MG63 (cell line): ENCODE results near the gene LDLRAD4. TPM values are rescaled to one million over a fixed set of nuclear protein-coding genes. Genes with fewer than 3 reads are reported as not detected.

Source experiments
- DNase-seq: peaks from one replicate; pipeline ENCODE4 v3.0.0-alpha.2; 2020
- H3K27me3 ChIP-seq: fragments of 250-450 bp; sonication (Bioruptor Pico); 2 replicates; pipeline ENCODE4 v1.5.1; 2020; ENCODE audit warnings: mild to moderate bottlenecking, moderate library complexity
- H3K36me3 ChIP-seq: fragments of 250-450 bp; sonication (Bioruptor Pico); 2 replicates; pipeline ENCODE4 v1.5.1; 2020; ENCODE audit warnings: mild to moderate bottlenecking, moderate library complexity
- H3K4me3 ChIP-seq: fragments of 250-450 bp; sonication (Bioruptor Pico); 2 replicates; pipeline ENCODE4 v1.5.1; 2020; ENCODE audit warnings: mild to moderate bottlenecking, moderate library complexity
- H3K9me3 ChIP-seq: fragments of 250-450 bp; sonication (Bioruptor Pico); 2 replicates; pipeline ENCODE4 v1.5.1; 2020; ENCODE audit warnings: mild to moderate bottlenecking, moderate library complexity
- total RNA-seq: library from RNA; depleted of rRNA; stranded (reverse); fragments of >200 nt; shearing (Covaris generic); gene quantifications from 2 replicates; pipeline ENCODE4 v1.2.3, GENCODE V29; 2014; ENCODE audit warnings: low replicate concordance

Gene LDLRAD4
- total RNA-seq, 1 experiment from 2014 or later, result 0.36 TPM

- Histone ChIP-seq H3K27me3 (no peaks in the 10 kb centered on the region), H3K9me3 (no peaks in the 10 kb centered on the region), H3K36me3 (no peaks in the 10 kb centered on the region), H3K4me3 (no peak overlapping the region)
- no peak for DNase-seq
Measured at GRCh38 chr18:13513481-13513880, 294.9 kb downstream of the LDLRAD4 start.

- Histone ChIP-seq H3K27me3 (no peaks in the 10 kb centered on the region), H3K9me3 (no peaks in the 10 kb centered on the region), H3K4me3 (no peak overlapping the region), H3K36me3 (no peaks in the 10 kb centered on the region)
- DNase-seq, result no peak
Measured at GRCh38 chr18:13514558-13514957, 296.0 kb downstream of the LDLRAD4 start.

GRCh38 chr18:13516855-13517254 lies 298.3 kb downstream of the LDLRAD4 start:
- Histone ChIP-seq H3K9me3 (no peaks in the 10 kb centered on the region), H3K4me3 (no peak overlapping the region), H3K27me3 (no peaks in the 10 kb centered on the region), H3K36me3 (no peaks in the 10 kb centered on the region)
- DNase-seq, result no peak

- Histone ChIP-seq H3K36me3 (no peaks in the 10 kb centered on the region), H3K9me3 (no peaks in the 10 kb centered on the region), H3K4me3 (no peak overlapping the region), H3K27me3 (no peaks in the 10 kb centered on the region)
- no peak for DNase-seq
Measured at GRCh38 chr18:13517369-13517768, 298.8 kb downstream of the LDLRAD4 start.

- no peaks in the 10 kb centered on the region for H3K9me3 ChIP-seq
- no peaks in the 10 kb centered on the region for H3K36me3 ChIP-seq
- DNase-seq, result no peak
- H3K4me3 ChIP-seq, result no peak overlapping the region
- H3K27me3 ChIP-seq, result no peaks in the 10 kb centered on the region
Measured at GRCh38 chr18:13518382-13518781, 299.8 kb downstream of the LDLRAD4 start.

- no peaks in the 10 kb centered on the region for H3K36me3 ChIP-seq
- H3K9me3 ChIP-seq, result no peaks in the 10 kb centered on the region
Measured at GRCh38 chr18:13520306-13520705, 301.7 kb downstream of the LDLRAD4 start.

GRCh38 chr18:13520741-13521140 lies 302.2 kb downstream of the LDLRAD4 start:
- Histone ChIP-seq H3K4me3 (no peak overlapping the region), H3K27me3 (no peaks in the 10 kb centered on the region), H3K9me3 (no peaks in the 10 kb centered on the region), H3K36me3 (no peaks in the 10 kb centered on the region)
- no peak for DNase-seq

More at GRCh38 chr18:13520306-13520705, 301.7 kb downstream of the LDLRAD4 start:
- Histone ChIP-seq H3K4me3 (no peak overlapping the region), H3K27me3 (no peaks in the 10 kb centered on the region)
- no peak for DNase-seq

- Histone ChIP-seq H3K36me3 (no peaks in the 10 kb centered on the region), H3K27me3 (no peaks in the 10 kb centered on the region), H3K4me3 (no peak overlapping the region), H3K9me3 (no peaks in the 10 kb centered on the region)
- DNase-seq, result no peak
Measured at GRCh38 chr18:13521418-13521817, 302.9 kb downstream of the LDLRAD4 start.

GRCh38 chr18:13522256-13522655 lies 303.7 kb downstream of the LDLRAD4 start:
- H3K27me3 ChIP-seq, result no peaks in the 10 kb centered on the region
- H3K36me3 ChIP-seq, result no peaks in the 10 kb centered on the region
- no peak overlapping the region for H3K4me3 ChIP-seq
- H3K9me3 ChIP-seq, result no peaks in the 10 kb centered on the region
- no peak for DNase-seq

GRCh38 chr18:13522861-13523660 lies 304.5 kb downstream of the LDLRAD4 start:
- DNase-seq, result no peak
- no peaks in the 10 kb centered on the region for H3K27me3 ChIP-seq
- H3K4me3 ChIP-seq, result no peak overlapping the region
- no peaks in the 10 kb centered on the region for H3K9me3 ChIP-seq
- no peaks in the 10 kb centered on the region for H3K36me3 ChIP-seq

- H3K36me3 ChIP-seq, result no peaks in the 10 kb centered on the region
- DNase-seq, result no peak
- H3K9me3 ChIP-seq, result no peaks in the 10 kb centered on the region
- no peak overlapping the region for H3K4me3 ChIP-seq
- no peaks in the 10 kb centered on the region for H3K27me3 ChIP-seq
Measured at GRCh38 chr18:13524054-13524453, 305.5 kb downstream of the LDLRAD4 start.

- DNase-seq, result no peak
- no peak overlapping the region for H3K4me3 ChIP-seq
- H3K9me3 ChIP-seq, result no peaks in the 10 kb centered on the region
- no peaks in the 10 kb centered on the region for H3K27me3 ChIP-seq
- no peaks in the 10 kb centered on the region for H3K36me3 ChIP-seq
Measured at GRCh38 chr18:13524811-13525210, 306.3 kb downstream of the LDLRAD4 start.

GRCh38 chr18:13525381-13526029 lies 306.9 kb downstream of the LDLRAD4 start:
- Histone ChIP-seq H3K9me3 (no peaks in the 10 kb centered on the region), H3K27me3 (no peaks in the 10 kb centered on the region), H3K36me3 (no peaks in the 10 kb centered on the region), H3K4me3 (no peak overlapping the region)
- no peak for DNase-seq

- no peaks in the 10 kb centered on the region for H3K36me3 ChIP-seq
- no peak overlapping the region for H3K4me3 ChIP-seq
Measured at GRCh38 chr18:13526519-13526918, 308.0 kb downstream of the LDLRAD4 start.

GRCh38 chr18:13527256-13527655 lies 308.7 kb downstream of the LDLRAD4 start:
- Histone ChIP-seq H3K4me3 (no peak overlapping the region), H3K9me3 (no peaks in the 10 kb centered on the region), H3K36me3 (no peaks in the 10 kb centered on the region), H3K27me3 (no peaks in the 10 kb centered on the region)
- DNase-seq, result no peak

More at GRCh38 chr18:13526519-13526918, 308.0 kb downstream of the LDLRAD4 start:
- DNase-seq, result no peak
- Histone ChIP-seq H3K27me3 (no peaks in the 10 kb centered on the region), H3K9me3 (no peaks in the 10 kb centered on the region)

GRCh38 chr18:13527730-13528129 lies 309.2 kb downstream of the LDLRAD4 start:
- H3K27me3 ChIP-seq, result no peaks in the 10 kb centered on the region
- no peak for DNase-seq
- no peak overlapping the region for H3K4me3 ChIP-seq
- no peaks in the 10 kb centered on the region for H3K36me3 ChIP-seq
- H3K9me3 ChIP-seq, result no peaks in the 10 kb centered on the region

GRCh38 chr18:13528739-13529392 lies 310.3 kb downstream of the LDLRAD4 start:
- Histone ChIP-seq H3K9me3 (no peaks in the 10 kb centered on the region), H3K27me3 (no peaks in the 10 kb centered on the region), H3K36me3 (no peaks in the 10 kb centered on the region), H3K4me3 (no peak overlapping the region)
- no peak for DNase-seq
